LNCaP clone FGC (cell line): ENCODE results near the gene CCL19.

ENCODE experiments used
- DNase-seq: peaks from one replicate; pipeline ENCODE4 v3.0.0-alpha.2; 2011; ENCODE audit warnings: low read depth
- H3K4me3 ChIP-seq: 2 replicates; pipeline ENCODE4 v1.5.1; 2011; ENCODE audit warnings: mild to moderate bottlenecking, low read depth, low read length, control low read depth
- TF ChIP-seq, protein P1 (sequence below): IDR thresholded peaks from 2 replicates; pipeline ENCODE4 v1.5.1; 2012; ENCODE audit warnings: mild to moderate bottlenecking; ENCODE audit not compliant: control insufficient read depth, insufficient read depth; ENCODE audit errors: extremely low read depth

The CCL19 gene

GRCh38 chr9:34647651-34648050, 43.4 kb downstream of the CCL19 start:
- TF ChIP-seq, protein P1, sequence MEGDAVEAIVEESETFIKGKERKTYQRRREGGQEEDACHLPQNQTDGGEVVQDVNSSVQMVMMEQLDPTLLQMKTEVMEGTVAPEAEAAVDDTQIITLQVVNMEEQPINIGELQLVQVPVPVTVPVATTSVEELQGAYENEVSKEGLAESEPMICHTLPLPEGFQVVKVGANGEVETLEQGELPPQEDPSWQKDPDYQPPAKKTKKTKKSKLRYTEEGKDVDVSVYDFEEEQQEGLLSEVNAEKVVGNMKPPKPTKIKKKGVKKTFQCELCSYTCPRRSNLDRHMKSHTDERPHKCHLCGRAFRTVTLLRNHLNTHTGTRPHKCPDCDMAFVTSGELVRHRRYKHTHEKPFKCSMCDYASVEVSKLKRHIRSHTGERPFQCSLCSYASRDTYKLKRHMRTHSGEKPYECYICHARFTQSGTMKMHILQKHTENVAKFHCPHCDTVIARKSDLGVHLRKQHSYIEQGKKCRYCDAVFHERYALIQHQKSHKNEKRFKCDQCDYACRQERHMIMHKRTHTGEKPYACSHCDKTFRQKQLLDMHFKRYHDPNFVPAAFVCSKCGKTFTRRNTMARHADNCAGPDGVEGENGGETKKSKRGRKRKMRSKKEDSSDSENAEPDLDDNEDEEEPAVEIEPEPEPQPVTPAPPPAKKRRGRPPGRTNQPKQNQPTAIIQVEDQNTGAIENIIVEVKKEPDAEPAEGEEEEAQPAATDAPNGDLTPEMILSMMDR, result no peak
- peak overlapping the region; percentile 71 for H3K4me3 ChIP-seq

DNA sequence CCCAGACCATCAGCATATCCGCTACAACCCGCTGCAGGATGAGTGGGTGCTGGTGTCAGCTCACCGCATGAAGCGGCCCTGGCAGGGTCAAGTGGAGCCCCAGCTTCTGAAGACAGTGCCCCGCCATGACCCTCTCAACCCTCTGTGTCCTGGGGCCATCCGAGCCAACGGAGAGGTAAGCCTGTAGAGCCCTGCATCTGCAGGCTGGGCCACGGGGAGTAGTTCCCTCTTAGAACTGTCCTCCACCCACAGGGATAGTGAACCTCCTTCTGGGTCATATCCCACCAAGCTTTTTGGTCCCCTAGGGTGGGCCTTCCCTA, 44.0 kb downstream of the CCL19 start:
- H3K4me3 ChIP-seq, result peak overlapping the region; percentile 71
- DNase-seq, result no peak
- TF ChIP-seq, protein P1, result no peak

More at GRCh38 chr9:34647651-34648050, 43.4 kb downstream of the CCL19 start:
- DNase-seq, result no peak

GRCh38 chr9:34646211-34647083, 44.6 kb downstream of the CCL19 start, which contains the start of gene GALT:
Gene GALT (plus strand): TSS chr9:34646675. CDS start chr9:34646705, 30 bp downstream.
- peak within 1 kb of the TSS; percentile 71 for H3K4me3 ChIP-seq
- peak; percentile 41 for DNase-seq
- TF ChIP-seq, protein P1, result peak; percentile 57

GRCh38 chr9:34644766-34645314, 46.2 kb downstream of the CCL19 start:
- no peak overlapping the region for H3K4me3 ChIP-seq
- TF ChIP-seq, protein P1, result no peak
- DNase-seq, result no peak

- TF ChIP-seq, protein P1, result no peak
- no peak for DNase-seq
- H3K4me3 ChIP-seq, result no peak overlapping the region
Observed at GRCh38 chr9:34642679-34643078, 48.4 kb downstream of the CCL19 start.
